Thyroid gland (tissue), 4 donors: ENCODE measurements around the gene OBP2B. TPM values are rescaled to one million over a fixed set of nuclear protein-coding genes. Genes with fewer than 3 reads are reported as not detected.
A peak's percentile ranks its signal among the peaks of the same experiment; 100 is the strongest.

Experiments
- DNase-seq, 2 donors: peaks; one replicate each; pipeline ENCODE4 v3.0.0-alpha.2; 2019
- H3K27ac ChIP-seq, 3 donors: fragments of 200-600 bp; sonication (generic); 1 replicate in 2 of 3; 2 replicates in 1 of 3; pipeline ENCODE4 v1.5.1; 2016 to 2019; ENCODE audit warnings: mild to moderate bottlenecking in 1 of 3, moderate library complexity in 1 of 3
- H3K27me3 ChIP-seq: fragments of 200-600 bp; sonication (generic); one replicate; pipeline ENCODE4 v1.5.1; 2019
- H3K36me3 ChIP-seq, 2 donors: fragments of 200-600 bp; sonication (generic); one replicate each; pipeline ENCODE4 v1.5.1; 2016 to 2019
- H3K4me1 ChIP-seq, 2 donors: fragments of 200-600 bp; sonication (generic); one replicate each; pipeline ENCODE4 v1.5.1; 2017 to 2019
- H3K4me3 ChIP-seq, 3 donors: fragments of 200-600 bp; sonication (generic); replicated peaks in 1 of 3; 1 replicate in 2 of 3; 2 replicates in 1 of 3; pipeline ENCODE4 v1.5.1; 2016; ENCODE audit warnings: mild to moderate bottlenecking in 1 of 3
- H3K9me3 ChIP-seq: fragments of 200-600 bp; sonication (generic); one replicate; pipeline ENCODE4 v1.5.1; 2017
- CTCF ChIP-seq, 6 experiments: fragments of 200-600 bp in 3 of 6; fragments of 450-650 bp in 3 of 6; sonication (generic) in 3 of 6; IDR thresholded peaks; one replicate each; pipeline ENCODE4 v1.5.1; 2016 to 2019; ENCODE audit warnings: antibody characterized with exemption in 6 of 6, mild to moderate bottlenecking in 2 of 6, inconsistent platforms in 1 of 6, moderate library complexity in 1 of 6
- POLR2A ChIP-seq, 2 donors: fragments of 450-650 bp; IDR thresholded peaks; one replicate each; pipeline ENCODE4 v1.6.1; 2017; ENCODE audit warnings: antibody characterized with exemption in 2 of 2, mild to moderate bottlenecking in 2 of 2, moderate library complexity in 1 of 2
- WGBS, 2 donors: methylation state at CpG; one replicate each; pipeline ENCODE4 v1.1.5; 2017; 5-methylcytosine and 5-hydroxymethylcytosine counted together
- intact Hi-C: fragments of 100-400 bp; cut with DNase I; formaldehyde crosslinking; loops from one replicate; pipeline ENCODE4 v1.15.1; 2023
- total RNA-seq, 4 donors: library from RNA; depleted of rRNA; stranded (reverse); fragments of >200 nt; gene quantifications; one replicate each; pipeline ENCODE4 v1.2.3, GENCODE V29; 2016

The OBP2B gene
- total RNA-seq, 4 donors from 2014 or later: not detected

GRCh38 chr9:133162861-133163503, 46.1 kb downstream of the OBP2B start:
- H3K4me3 ChIP-seq: peak overlapping the region; percentile 3 to 67 (median 47)
- H3K27ac ChIP-seq: peak overlapping the region; percentile 36 to 68 (median 68)
- no peak for TF ChIP-seq POLR2A (IDR thresholded peaks at IDR 0.05)
- no peak for TF ChIP-seq CTCF (IDR thresholded peaks at IDR 0.05)
- intact Hi-C loops: no loop called here
- H3K27me3 ChIP-seq: no peaks in the 10 kb centered on the region
- DNase-seq: peak in 1 of 2 donors; percentile 28
- 30% methylated on average over 8 of the region's 54 CpGs; no CpG with 5 or more reads in 1 of the 2 donors for WGBS, 2 donors
- H3K4me1 ChIP-seq: peaks cover 15 to 27% of the 10 kb centered on the region in 2 donors
- H3K9me3 ChIP-seq: no peaks in the 10 kb centered on the region
- H3K36me3 ChIP-seq: no peaks in the 10 kb centered on the region

- no peaks in the 10 kb centered on the region for H3K36me3 ChIP-seq
- TF ChIP-seq CTCF (IDR thresholded peaks at IDR 0.05): no peak
- TF ChIP-seq POLR2A (IDR thresholded peaks at IDR 0.05): no peak
- WGBS, 2 donors: 90 to 93% methylated on average over 4 of the region's 4 CpGs
- no peaks in the 10 kb centered on the region for H3K9me3 ChIP-seq
- intact Hi-C loops: no loop called here
- DNase-seq: no peak
- no peak overlapping the region for H3K27ac ChIP-seq
- no peaks in the 10 kb centered on the region for H3K27me3 ChIP-seq
- peaks cover 15 to 27% of the 10 kb centered on the region in 2 donors for H3K4me1 ChIP-seq
- no peak overlapping the region for H3K4me3 ChIP-seq
Observed at GRCh38 chr9:133161547-133161950, 47.5 kb downstream of the OBP2B start.

GRCh38 chr9:133160742-133161546, 48.1 kb downstream of the OBP2B start:
- intact Hi-C loops: no loop called here
- TF ChIP-seq CTCF (IDR thresholded peaks at IDR 0.05) (peak; percentile 44 to 72 (median 64)), POLR2A (IDR thresholded peaks at IDR 0.05) (no peak)
- no peaks in the 10 kb centered on the region for H3K36me3 ChIP-seq
- H3K4me1 ChIP-seq: peaks cover 15 to 27% of the 10 kb centered on the region in 2 donors
- H3K4me3 ChIP-seq: no peak overlapping the region
- peak overlapping the region; percentile 33 to 48 (median 41) for H3K27ac ChIP-seq
- DNase-seq: peak; percentile 64 to 72
- no peaks in the 10 kb centered on the region for H3K27me3 ChIP-seq
- no peaks in the 10 kb centered on the region for H3K9me3 ChIP-seq
- 69 to 70% methylated on average over 9 of the region's 9 CpGs for WGBS, 2 donors

GRCh38 chr9:133158695-133159094, 50.4 kb downstream of the OBP2B start:
- DNase-seq: no peak
- WGBS, 2 donors: 94% methylated on average over 3 of the region's 3 CpGs

More at GRCh38 chr9:133158695-133159094, 50.4 kb downstream of the OBP2B start:
- Histone ChIP-seq H3K4me1 (peaks cover 8 to 13% of the 10 kb centered on the region in 2 donors), H3K27ac (no peak overlapping the region), H3K4me3 (no peak overlapping the region), H3K36me3 (no peaks in the 10 kb centered on the region), H3K27me3 (no peaks in the 10 kb centered on the region), H3K9me3 (no peaks in the 10 kb centered on the region)
- intact Hi-C loops: no loop called here
- no peak for TF ChIP-seq CTCF (IDR thresholded peaks at IDR 0.05)
- no peak for TF ChIP-seq POLR2A (IDR thresholded peaks at IDR 0.05)

Other genes starting within 250 kb of the OBP2B start
- gene GFI1B, start 230.6 kb downstream of the OBP2B start, total RNA-seq: under 1 TPM in 1 of 4 donors, not detected in 3; 0.11 TPM
- gene GTF3C5, start 178.3 kb downstream of the OBP2B start, total RNA-seq: 10 to 100 TPM; 49.3 to 69.0 (median 56.8) TPM
- gene CEL, start 147.3 kb downstream of the OBP2B start, total RNA-seq: under 1 TPM in 3 of 4 donors, not detected in 1; 0.27 to 0.46 (median 0.33) TPM
- gene RALGDS, start 88.0 kb downstream of the OBP2B start, total RNA-seq: 10 to 100 TPM; 32.2 to 55.3 (median 43.5) TPM
- gene GBGT1, start 45.3 kb downstream of the OBP2B start, total RNA-seq: 10 to 100 TPM; 21.4 to 45.0 (median 25.1) TPM
- 10 to 100 TPM; 15.7 to 32.6 (median 24.9) TPM for gene ABO, start 66.0 kb upstream of the OBP2B start, total RNA-seq
- 10 to 100 TPM; 18.4 to 34.9 (median 22.0) TPM for gene SURF6, start 126.9 kb upstream of the OBP2B start, total RNA-seq
- 10 to 100 TPM; 41.9 to 58.2 (median 48.6) TPM for gene MED22, start 138.9 kb upstream of the OBP2B start, total RNA-seq
- 1,000 to 10,000 TPM; 1,394 to 2,407 (median 1,585) TPM for gene RPL7A, start 139.0 kb upstream of the OBP2B start, total RNA-seq
- gene SURF1, start 147.2 kb upstream of the OBP2B start, total RNA-seq: 10 to 100 TPM; 51.5 to 82.7 (median 64.7) TPM
- 10 to 100 TPM; 26.2 to 42.7 (median 31.6) TPM for gene SURF2, start 147.3 kb upstream of the OBP2B start, total RNA-seq
- gene SURF4, start 166.8 kb upstream of the OBP2B start, total RNA-seq: 100 to 1,000 TPM; 165 to 253 (median 226) TPM
- 1 to 10 TPM in 2 of 4 donors, not detected in 2; 1.6 to 2.2 TPM for gene STKLD1, start 167.1 kb upstream of the OBP2B start, total RNA-seq
- gene REXO4, start 208.8 kb upstream of the OBP2B start, total RNA-seq: 10 to 100 TPM; 16.0 to 21.9 (median 19.0) TPM
- gene ADAMTS13, start 213.1 kb upstream of the OBP2B start, total RNA-seq: 1 to 10 TPM; 1.5 to 2.8 (median 2.0) TPM